Activated effector memory CD4-positive, alpha-beta T cell treated with anti-CD3 and anti-CD28 coated beads, Interleukin-2, amount 50 U/mL, for 16 hours (primary cell): ENCODE measurements around the gene YPEL3.
"Not testable (repeated sequence)": the region's sequence is repeated elsewhere in the genome, so short reads cannot be mapped to it uniquely, and the experiment has no call there.

ENCODE experiments used
- DNase-seq: peaks from one replicate; pipeline ENCODE4 v3.0.0-alpha.2; 2020

YPEL3 gene

GRCh38 chr16:30116291-30117207 is 20.5 kb upstream of the YPEL3 start:
- no peak for DNase-seq

GRCh38 chr16:30115238-30115637 is 19.2 kb upstream of the YPEL3 start:
- DNase-seq: peak; percentile 69

DNA sequence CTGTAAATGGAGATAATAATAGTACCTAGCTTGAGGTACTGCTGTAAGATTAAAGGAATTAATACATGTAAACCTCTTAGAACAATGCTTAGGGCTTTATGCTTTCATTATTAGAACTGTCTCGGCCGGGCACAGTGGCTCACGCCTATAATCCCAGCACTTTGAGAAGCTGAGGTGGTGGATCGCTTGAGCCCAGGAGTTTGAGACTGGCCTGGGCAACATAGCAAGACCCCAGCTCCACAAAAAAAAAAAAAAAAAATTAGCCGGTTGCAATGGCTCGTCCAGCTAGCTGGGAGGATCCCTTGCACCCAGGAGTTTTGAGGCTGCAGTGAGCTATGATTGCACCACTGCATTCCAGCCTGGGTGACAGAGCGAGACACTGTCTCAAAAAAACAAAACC is 18.8 kb upstream of the YPEL3 start:
- DNase-seq: not testable (repeated sequence)

DNA sequence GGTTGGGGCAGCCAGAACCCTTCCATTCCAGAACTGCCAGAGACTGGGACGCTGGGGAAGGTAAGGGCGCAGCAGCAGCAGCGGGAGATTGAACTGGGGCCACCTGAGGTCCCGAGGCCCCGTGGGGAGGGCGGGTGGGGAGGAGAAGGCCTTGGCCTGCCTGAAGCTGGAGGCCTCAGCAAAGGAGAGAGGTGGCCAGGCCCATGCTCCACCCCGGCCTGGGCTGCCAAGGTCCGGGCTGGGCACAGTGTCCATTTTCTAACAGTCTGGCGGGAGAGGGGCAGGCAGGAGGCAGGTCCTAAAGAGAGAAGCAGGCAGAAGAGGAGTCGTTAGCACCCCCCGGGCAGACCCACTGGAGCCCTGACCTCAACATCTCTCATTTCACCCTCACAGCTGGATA is 18.4 kb upstream of the YPEL3 start:
- DNase-seq: no peak

DNA sequence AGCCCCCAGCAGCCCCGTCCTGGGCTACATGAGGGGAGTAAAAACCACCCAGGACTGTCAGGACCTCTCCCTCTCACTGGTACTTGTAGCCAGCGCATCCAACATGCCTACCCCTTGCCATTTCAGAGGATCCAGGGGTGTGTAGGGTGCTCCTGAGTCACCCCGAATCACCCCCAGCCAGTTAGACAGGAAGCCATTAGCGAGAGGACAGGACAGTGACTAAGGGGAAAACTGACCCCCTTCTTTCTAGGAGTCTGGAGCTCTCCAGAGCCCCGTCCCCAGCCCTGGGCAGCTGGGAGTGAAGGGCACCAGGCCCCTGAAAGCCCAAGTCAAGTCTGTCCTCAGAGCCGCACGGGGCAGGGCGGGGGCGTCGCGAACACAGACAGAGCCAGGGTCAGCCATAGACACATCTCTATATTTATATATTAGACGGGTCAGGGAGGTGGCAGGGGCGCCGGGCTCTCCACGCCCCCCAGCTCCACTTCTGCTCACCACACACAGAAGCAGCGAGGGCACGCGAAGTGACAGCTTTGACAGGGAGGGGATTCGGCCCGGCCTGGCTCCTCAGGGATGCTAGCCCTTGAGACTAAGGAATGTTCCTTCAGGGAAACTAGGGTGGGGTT is 17.8 kb upstream of the YPEL3 start:
- no peak for DNase-seq

DNA sequence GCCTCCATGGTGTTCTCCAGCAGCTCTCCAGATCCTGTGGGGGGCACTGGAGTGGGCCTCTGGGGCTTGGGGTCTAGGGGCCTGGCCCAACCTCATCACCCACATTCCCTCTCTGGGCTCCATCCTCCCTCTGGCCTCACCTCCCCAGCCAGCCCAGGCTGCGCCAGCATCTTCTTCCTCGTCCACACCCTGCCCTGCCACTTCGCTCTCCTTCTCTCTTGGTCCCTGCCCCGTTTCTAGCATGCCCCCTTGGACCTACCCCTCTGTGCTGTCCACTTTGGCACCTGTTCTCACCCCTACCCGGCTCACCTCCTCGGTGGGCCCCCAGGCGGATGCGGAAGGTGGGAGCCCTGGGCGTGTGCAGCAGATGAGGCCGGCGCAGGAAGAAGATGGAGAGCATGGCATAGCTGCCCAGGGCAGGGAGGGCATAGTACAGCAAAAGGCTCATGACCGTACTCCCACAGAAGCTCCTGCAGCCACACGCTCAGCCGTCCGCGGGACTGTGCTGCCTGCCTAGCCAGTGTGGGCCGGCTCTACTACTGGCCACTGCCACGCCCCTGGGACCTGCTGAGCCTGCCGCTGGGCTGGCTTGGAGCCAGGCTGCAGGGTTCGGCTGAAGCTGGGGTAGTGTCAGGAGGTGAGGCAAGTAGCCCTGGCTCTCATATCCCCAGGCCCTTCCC is 17.2 kb upstream of the YPEL3 start, which contains the start of gene GDPD3:
Gene GDPD3 (minus strand): TSS at position 507 of the 680 bp plus-strand sequence. CDS start 59 bp downstream, at position 448.
- no peak for DNase-seq

GRCh38 chr16:30112197-30113030 is 16.4 kb upstream of the YPEL3 start:
- peak; percentile 84 for DNase-seq

GRCh38 chr16:30110661-30111060 is 14.6 kb upstream of the YPEL3 start:
- no peak for DNase-seq

GRCh38 chr16:30108059-30108850 is 12.2 kb upstream of the YPEL3 start:
- DNase-seq: no peak

GRCh38 chr16:30104492-30104891 is 8.5 kb upstream of the YPEL3 start:
- DNase-seq: no peak

- DNase-seq: no peak
Measured at GRCh38 chr16:30104090-30104489, 8.1 kb upstream of the YPEL3 start.

GRCh38 chr16:30096862-30097563 is 1.0 kb upstream of the YPEL3 start:
- DNase-seq: no peak

DNA sequence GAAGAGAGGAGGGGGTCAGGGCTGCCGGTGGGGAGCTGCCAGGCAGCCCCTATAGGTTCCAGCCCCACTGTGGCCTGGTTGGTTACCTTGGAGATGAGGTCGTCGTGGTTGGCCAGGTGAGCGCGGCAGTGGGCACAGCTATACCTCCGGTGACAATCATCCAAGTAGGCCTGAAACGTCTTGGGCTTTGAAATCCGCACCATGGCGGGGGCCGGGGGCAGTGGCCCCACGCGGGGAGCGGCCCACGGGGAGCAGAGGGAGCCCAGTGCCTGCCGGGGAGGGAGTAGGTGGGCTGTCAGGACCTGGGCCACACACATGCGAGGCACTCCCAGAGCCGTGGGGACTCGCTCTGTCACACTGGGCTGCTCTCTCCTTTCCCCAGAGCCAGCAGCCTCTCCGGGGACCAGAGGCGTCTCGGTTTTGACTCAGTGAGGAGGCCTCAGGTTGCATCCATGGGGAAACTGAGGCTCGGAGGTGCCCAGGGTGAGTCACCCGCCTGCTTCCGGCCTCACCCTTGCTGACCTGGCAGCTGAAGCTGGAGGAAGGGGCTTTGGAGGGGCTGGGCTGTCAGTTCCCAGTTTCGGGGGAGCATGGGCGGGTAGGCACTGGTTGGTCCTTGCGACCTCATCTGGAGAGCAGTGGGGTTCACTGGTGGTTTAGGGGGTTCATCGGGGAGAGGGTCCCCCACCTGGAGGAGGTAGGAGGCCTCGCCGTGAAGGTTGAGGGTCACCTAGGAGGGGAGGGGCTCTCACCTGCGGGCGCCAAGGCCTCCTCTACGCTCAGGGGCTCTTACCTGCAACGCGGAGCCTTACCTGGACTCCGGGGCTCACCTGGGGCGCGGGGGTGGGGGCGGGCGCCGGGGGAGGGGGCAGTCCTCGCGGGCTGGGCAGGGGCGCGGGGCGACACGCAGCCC is 591 bp downstream of the YPEL3 start:
- peak; percentile 68 for DNase-seq

DNA sequence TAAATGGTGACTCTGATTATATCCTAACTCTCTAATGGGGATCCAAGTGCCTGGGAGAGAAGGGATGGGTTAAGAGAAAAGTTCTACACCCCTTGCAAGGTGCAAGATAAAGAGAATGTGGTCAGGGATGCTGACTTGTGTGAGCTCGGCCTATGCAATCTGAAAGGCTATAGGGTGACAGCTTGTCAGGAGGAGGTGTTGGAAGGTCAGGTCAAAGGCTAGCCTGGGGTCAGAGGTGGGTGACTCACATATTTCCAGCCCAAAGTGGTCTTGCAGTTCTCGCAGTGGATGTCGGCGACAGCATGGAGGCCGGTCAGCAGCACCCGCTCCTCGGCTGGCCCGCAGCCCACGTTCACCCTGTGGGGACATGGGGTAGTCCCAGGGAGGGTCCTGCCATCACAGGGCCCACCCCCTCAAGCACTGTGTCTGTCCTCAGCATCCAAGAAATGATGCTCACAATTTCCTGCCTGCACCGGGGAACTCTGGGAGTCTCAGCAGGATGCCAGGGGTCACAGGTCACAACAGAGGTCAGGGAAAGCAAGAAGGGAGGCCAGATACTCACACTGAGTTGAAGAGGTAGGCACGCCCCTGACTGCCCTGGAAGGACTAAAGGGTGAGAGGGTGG is 1.4 kb downstream of the YPEL3 start:
- no peak for DNase-seq

- peak; percentile 87 for DNase-seq
Measured at GRCh38 chr16:30092373-30093010, 3.5 kb downstream of the YPEL3 start.

- DNase-seq: peak; percentile 98
Measured at GRCh38 chr16:30091474-30092372, 4.3 kb downstream of the YPEL3 start, which contains the start of gene TBX6. TSS of gene TBX6 (minus strand) at chr16:30091924. CDS start at chr16:30091193, 731 bp downstream.

DNA sequence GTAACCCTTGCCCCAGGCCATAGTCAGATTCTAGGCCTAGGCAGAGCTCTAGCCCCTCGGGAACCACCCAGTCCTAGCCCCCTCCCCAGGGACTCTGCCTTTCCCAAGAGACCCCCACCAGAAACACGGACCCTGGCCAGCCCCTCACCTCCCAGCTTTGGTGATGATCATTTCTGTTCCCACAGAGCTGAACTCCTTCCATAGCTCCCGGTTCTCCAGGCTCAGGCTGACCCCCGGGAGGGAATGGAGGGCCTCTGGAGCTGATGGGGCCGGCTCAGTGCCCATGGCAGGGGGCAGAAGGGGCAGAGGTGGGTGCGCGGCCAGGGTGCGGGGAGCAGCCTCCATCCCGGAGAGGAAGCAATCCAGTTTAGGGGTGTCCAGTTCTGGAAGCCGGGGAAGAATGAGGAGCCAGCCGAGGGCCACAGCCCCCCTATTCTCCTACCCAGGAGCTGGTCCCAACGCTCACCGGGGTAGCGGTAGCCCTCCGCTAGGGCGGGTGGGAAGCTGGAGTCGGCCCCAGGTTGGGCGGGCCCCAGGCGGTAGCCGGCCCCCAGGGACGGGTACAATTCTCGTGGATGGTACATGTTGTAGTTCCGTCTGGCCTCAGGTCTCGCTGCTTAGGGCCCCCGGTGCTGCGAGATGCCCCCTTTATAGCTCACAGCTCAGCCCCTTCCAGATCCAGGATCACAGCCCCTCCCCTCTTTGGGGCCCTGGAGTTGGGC is 5.2 kb downstream of the YPEL3 start:
- DNase-seq: no peak
